HAP-1 (cell line): ENCODE results near the gene ZBTB20.

Experiments
- DNase-seq, 2 experiments: peaks; one replicate each; pipeline ENCODE4 v3.0.0-alpha.2; 2016 to 2020; ENCODE audit warnings: low spot score in 2 of 2
- H3K27me3 ChIP-seq: fragments of 250-450 bp; sonication (Bioruptor Pico); 2 replicates; pipeline ENCODE4 v1.5.1; 2020; ENCODE audit warnings: low read depth, mild to moderate bottlenecking, moderate library complexity
- H3K36me3 ChIP-seq: fragments of 250-450 bp; sonication (Bioruptor Pico); replicated peaks from 2 replicates; pipeline ENCODE4 v1.5.1; 2020; ENCODE audit warnings: mild to moderate bottlenecking
- H3K4me1 ChIP-seq: fragments of 250-450 bp; sonication (Bioruptor Pico); 2 replicates; pipeline ENCODE4 v1.5.1; 2020; ENCODE audit warnings: mild to moderate bottlenecking
- H3K4me3 ChIP-seq: fragments of 250-450 bp; sonication (Bioruptor Pico); 2 replicates; pipeline ENCODE4 v1.5.1; 2020; ENCODE audit warnings: mild to moderate bottlenecking, moderate library complexity
- H3K9me3 ChIP-seq: fragments of 250-450 bp; sonication (Bioruptor Pico); 2 replicates; pipeline ENCODE4 v1.5.1; 2020; ENCODE audit warnings: mild to moderate bottlenecking, moderate library complexity
- in situ Hi-C: fragments of 300-500 bp; cut with MboI; formaldehyde crosslinking; loops from 3 replicates; pipeline ENCODE4 v1.14.3; 2020; ENCODE audit warnings: low sequenced_read_pairs, inconsistent platforms, mixed read lengths

Gene ZBTB20

GRCh38 chr3:114659109-114660061 is 487.7 kb downstream of the ZBTB20 start:
- DNase-seq = peak in 1 of 2 experiments; percentile 28
- in situ Hi-C loops = no loop called here
- no peaks in the 10 kb centered on the region; the same call in 1 of the 2 replicates for H3K36me3 ChIP-seq
- no peaks in the 10 kb centered on the region; the same call in 1 of the 2 replicates for H3K9me3 ChIP-seq
- no peak overlapping the region for H3K4me3 ChIP-seq
- no peaks in the 10 kb centered on the region for H3K27me3 ChIP-seq
- peaks cover 35% of the 10 kb centered on the region for H3K4me1 ChIP-seq

- no peaks in the 10 kb centered on the region for H3K36me3 ChIP-seq
- H3K9me3 ChIP-seq = no peaks in the 10 kb centered on the region
- H3K27me3 ChIP-seq = no peaks in the 10 kb centered on the region
- H3K4me3 ChIP-seq = no peak overlapping the region
- H3K4me1 ChIP-seq = peaks cover 44% of the 10 kb centered on the region
- DNase-seq = no peak
- in situ Hi-C loops = no loop called here
Measured at GRCh38 chr3:114651555-114651954, 495.5 kb downstream of the ZBTB20 start.

GRCh38 chr3:114650808-114651207 is 496.3 kb downstream of the ZBTB20 start:
- H3K27me3 ChIP-seq = no peaks in the 10 kb centered on the region

GRCh38 chr3:114649331-114649730 is 497.8 kb downstream of the ZBTB20 start:
- no peak overlapping the region for H3K4me3 ChIP-seq
- no peaks in the 10 kb centered on the region for H3K27me3 ChIP-seq
- peak in 1 of 2 experiments; percentile 99 for DNase-seq
- H3K4me1 ChIP-seq = peaks cover 55% of the 10 kb centered on the region
- no peaks in the 10 kb centered on the region for H3K9me3 ChIP-seq
- in situ Hi-C loops = no loop called here
- no peaks in the 10 kb centered on the region for H3K36me3 ChIP-seq

More at GRCh38 chr3:114650808-114651207, 496.3 kb downstream of the ZBTB20 start:
- Histone ChIP-seq H3K9me3 (no peaks in the 10 kb centered on the region), H3K36me3 (no peaks in the 10 kb centered on the region), H3K4me1 (peaks cover 49% of the 10 kb centered on the region), H3K4me3 (no peak overlapping the region)
- in situ Hi-C loops = no loop called here
- no peak for DNase-seq

GRCh38 chr3:114646526-114646925 is 500.6 kb downstream of the ZBTB20 start:
- no peaks in the 10 kb centered on the region for H3K9me3 ChIP-seq
- in situ Hi-C loops = no loop called here
- no peaks in the 10 kb centered on the region for H3K27me3 ChIP-seq
- H3K36me3 ChIP-seq = no peaks in the 10 kb centered on the region
- peak; percentile 56 to 99 for DNase-seq
- no peak overlapping the region for H3K4me3 ChIP-seq
- peaks cover 67% of the 10 kb centered on the region for H3K4me1 ChIP-seq

GRCh38 chr3:114645392-114645791 is 501.7 kb downstream of the ZBTB20 start:
- H3K27me3 ChIP-seq = no peaks in the 10 kb centered on the region
- H3K36me3 ChIP-seq = no peaks in the 10 kb centered on the region
- H3K4me1 ChIP-seq = peaks cover 58% of the 10 kb centered on the region
- in situ Hi-C loops = no loop called here
- no peak overlapping the region for H3K4me3 ChIP-seq
- no peak for DNase-seq
- no peaks in the 10 kb centered on the region for H3K9me3 ChIP-seq

GRCh38 chr3:114644367-114644766 is 502.7 kb downstream of the ZBTB20 start:
- no peak for DNase-seq
- Histone ChIP-seq H3K27me3 (no peaks in the 10 kb centered on the region), H3K4me3 (no peak overlapping the region), H3K4me1 (peaks cover 48% of the 10 kb centered on the region), H3K9me3 (no peaks in the 10 kb centered on the region), H3K36me3 (no peaks in the 10 kb centered on the region)
- in situ Hi-C loops = no loop called here

GRCh38 chr3:114642951-114643741 is 503.9 kb downstream of the ZBTB20 start:
- Histone ChIP-seq H3K27me3 (no peaks in the 10 kb centered on the region), H3K4me3 (no peak overlapping the region), H3K36me3 (no peaks in the 10 kb centered on the region), H3K4me1 (peaks cover 38% of the 10 kb centered on the region), H3K9me3 (no peaks in the 10 kb centered on the region)
- DNase-seq = no peak
- in situ Hi-C loops = no loop called here

- Histone ChIP-seq H3K36me3 (no peaks in the 10 kb centered on the region), H3K9me3 (0 out of 2 replicates have a peak, but pooled peaks cover 6% of the 10 kb centered on the region), H3K27me3 (no peaks in the 10 kb centered on the region), H3K4me1 (peaks cover 12% of the 10 kb centered on the region), H3K4me3 (no peak overlapping the region)
- in situ Hi-C loops = no loop called here
- DNase-seq = no peak
Measured at GRCh38 chr3:114640126-114640525, 507.0 kb downstream of the ZBTB20 start.

- Histone ChIP-seq H3K4me1 (peaks cover 12% of the 10 kb centered on the region), H3K9me3 (0 out of 2 replicates have a peak, but pooled peaks cover 6% of the 10 kb centered on the region), H3K36me3 (no peaks in the 10 kb centered on the region), H3K27me3 (no peaks in the 10 kb centered on the region), H3K4me3 (no peak overlapping the region)
- no peak for DNase-seq
- in situ Hi-C loops = no loop called here
Measured at GRCh38 chr3:114639171-114639570, 507.9 kb downstream of the ZBTB20 start.

GRCh38 chr3:114635878-114636277 is 511.2 kb downstream of the ZBTB20 start:
- peaks cover 7% of the 10 kb centered on the region for H3K4me1 ChIP-seq
- H3K27me3 ChIP-seq = no peaks in the 10 kb centered on the region
- in situ Hi-C loops = no loop called here
- no peak for DNase-seq
- H3K4me3 ChIP-seq = no peak overlapping the region
- H3K36me3 ChIP-seq = no peaks in the 10 kb centered on the region
- H3K9me3 ChIP-seq = 0 out of 2 replicates have a peak, but pooled peaks cover 6% of the 10 kb centered on the region

GRCh38 chr3:114634635-114635034 is 512.5 kb downstream of the ZBTB20 start:
- Histone ChIP-seq H3K4me1 (peaks cover 7% of the 10 kb centered on the region), H3K27me3 (no peaks in the 10 kb centered on the region), H3K9me3 (0 out of 2 replicates have a peak, but pooled peaks cover 6% of the 10 kb centered on the region), H3K36me3 (no peaks in the 10 kb centered on the region), H3K4me3 (no peak overlapping the region)
- no peak for DNase-seq
- in situ Hi-C loops = no loop called here

- in situ Hi-C loops = no loop called here
- H3K27me3 ChIP-seq = no peaks in the 10 kb centered on the region
- no peaks in the 10 kb centered on the region for H3K36me3 ChIP-seq
- H3K4me1 ChIP-seq = peaks cover 7% of the 10 kb centered on the region
- H3K4me3 ChIP-seq = no peak overlapping the region
- DNase-seq = no peak
- 0 out of 2 replicates have a peak, but pooled peaks cover 6% of the 10 kb centered on the region for H3K9me3 ChIP-seq
Measured at GRCh38 chr3:114632757-114633424, 514.2 kb downstream of the ZBTB20 start.
